Glomerular endothelial cell (primary cell): ENCODE measurements around the gene ABHD16A. TPM values are rescaled to one million over a fixed set of nuclear protein-coding genes. Genes with fewer than 3 reads are reported as not detected.
"Not testable (repeated sequence)": the region's sequence is repeated elsewhere in the genome, so short reads cannot be mapped to it uniquely, and the experiment has no call there.

Experiments
- DNase-seq: peaks from one replicate; pipeline ENCODE4 v3.0.0-alpha.2; 2011; ENCODE audit warnings: low read depth, low spot score; ENCODE audit errors: extremely low read depth
- total RNA-seq: library from RNA; depleted of rRNA; stranded (reverse); fragments of >200 nt; gene quantifications from 2 replicates; pipeline ENCODE4 v1.2.3, GENCODE V29; 2015

ABHD16A gene
- total RNA-seq, 1 donor from 2014 or later, result 49.2 TPM

- DNase-seq, result no peak
These were observed 12.2 kb upstream of the ABHD16A start, which contains the start of gene LY6G6D for GRCh38 chr6:31715022-31715958. Gene LY6G6D (plus strand): TSS chr6:31715348. CDS start chr6:31715356, 8 bp downstream.

- no peak for DNase-seq
These were observed 11.0 kb upstream of the ABHD16A start for GRCh38 chr6:31713991-31714684.

GRCh38 chr6:31713465-31713864, 10.3 kb upstream of the ABHD16A start:
- no peak for DNase-seq

GRCh38 chr6:31712296-31712695, 9.2 kb upstream of the ABHD16A start:
- DNase-seq, result no peak

- DNase-seq, result no peak
These were observed 8.1 kb upstream of the ABHD16A start for GRCh38 chr6:31711233-31711632.

- DNase-seq, result no peak
These were observed 7.5 kb upstream of the ABHD16A start for GRCh38 chr6:31710523-31711219.

- not testable (repeated sequence) for DNase-seq
These were observed 6.0 kb upstream of the ABHD16A start for GRCh38 chr6:31709157-31709556.

- DNase-seq, result no peak
These were observed 5.1 kb upstream of the ABHD16A start for GRCh38 chr6:31708224-31708623.

GRCh38 chr6:31707701-31708100, 4.6 kb upstream of the ABHD16A start:
- no peak for DNase-seq

GRCh38 chr6:31706599-31706998, 3.5 kb upstream of the ABHD16A start, which contains the start of gene LY6G6F:
Gene LY6G6F (plus strand): TSS chr6:31706866. CDS start chr6:31706907, 41 bp downstream.
- DNase-seq, result no peak

- DNase-seq, result no peak
These were observed 2.8 kb upstream of the ABHD16A start for GRCh38 chr6:31705931-31706330.

GRCh38 chr6:31702405-31702818, 712 bp downstream of the ABHD16A start:
- no peak for DNase-seq

GRCh38 chr6:31701666-31702404, 1.3 kb downstream of the ABHD16A start:
- no peak for DNase-seq

GRCh38 chr6:31700740-31701401, 2.3 kb downstream of the ABHD16A start:
- DNase-seq, result no peak

- no peak for DNase-seq
These were observed 5.6 kb downstream of the ABHD16A start for GRCh38 chr6:31697555-31697954.

GRCh38 chr6:31693535-31693934, 9.6 kb downstream of the ABHD16A start:
- DNase-seq, result no peak

- DNase-seq, result no peak
These were observed 10.2 kb downstream of the ABHD16A start for GRCh38 chr6:31692886-31693285.

- DNase-seq, result no peak
These were observed 10.8 kb downstream of the ABHD16A start for GRCh38 chr6:31692353-31692752.

GRCh38 chr6:31691564-31692108, 11.5 kb downstream of the ABHD16A start:
- DNase-seq, result no peak

GRCh38 chr6:31691078-31691463, 12.1 kb downstream of the ABHD16A start:
- DNase-seq, result no peak
